GM21529 (cell line): ENCODE results near the gene PRDM1.

Source experiments
- ATAC-seq: cut with Tn5 transposase; IDR thresholded peaks from one replicate; pipeline ENCODE4 v1.9.1; 2021; ENCODE audit not compliant: unreplicated experiment

The PRDM1 gene

GRCh38 chr6:106094964-106095335 is 8.8 kb downstream of the PRDM1 start:
- ATAC-seq: no peak

GRCh38 chr6:106097411-106098231 is 11.5 kb downstream of the PRDM1 start:
- ATAC-seq: peak; percentile 45

GRCh38 chr6:106098383-106099234 is 12.5 kb downstream of the PRDM1 start:
- ATAC-seq: peak; percentile 48

- ATAC-seq: no peak
These were observed 13.1 kb downstream of the PRDM1 start for GRCh38 chr6:106099235-106099537.

- no peak for ATAC-seq
These were observed 14.6 kb downstream of the PRDM1 start for GRCh38 chr6:106100755-106101154.

GRCh38 chr6:106101466-106101865 is 15.3 kb downstream of the PRDM1 start:
- no peak for ATAC-seq

GRCh38 chr6:106102034-106102433 is 15.9 kb downstream of the PRDM1 start:
- peak; percentile 61 for ATAC-seq

GRCh38 chr6:106102967-106103727 is 17.0 kb downstream of the PRDM1 start:
- ATAC-seq: no peak

GRCh38 chr6:106103728-106104109 is 17.6 kb downstream of the PRDM1 start:
- peak; percentile 38 for ATAC-seq

- no peak for ATAC-seq
These were observed 18.3 kb downstream of the PRDM1 start for GRCh38 chr6:106104476-106104875.

- no peak for ATAC-seq
These were observed 18.8 kb downstream of the PRDM1 start for GRCh38 chr6:106104941-106105340.

- ATAC-seq: no peak
These were observed 19.4 kb downstream of the PRDM1 start for GRCh38 chr6:106105493-106105892.

GRCh38 chr6:106106276-106107042 is 20.3 kb downstream of the PRDM1 start:
- ATAC-seq: no peak

GRCh38 chr6:106107043-106107613 is 21.0 kb downstream of the PRDM1 start:
- ATAC-seq: no peak

GRCh38 chr6:106108129-106108528 is 22.0 kb downstream of the PRDM1 start:
- no peak for ATAC-seq

- ATAC-seq: no peak
These were observed 22.9 kb downstream of the PRDM1 start for GRCh38 chr6:106109029-106109428.

- no peak for ATAC-seq
These were observed 24.2 kb downstream of the PRDM1 start for GRCh38 chr6:106110164-106110826.

GRCh38 chr6:106112433-106112832 is 26.3 kb downstream of the PRDM1 start:
- no peak for ATAC-seq

- no peak for ATAC-seq
These were observed 27.3 kb downstream of the PRDM1 start for GRCh38 chr6:106113256-106113959.
